Umbilical cord (tissue), 2 donors: Measurements from ENCODE around the gene BICDL1. TPM values are rescaled to one million over a fixed set of nuclear protein-coding genes. Genes with fewer than 3 reads are reported as not detected.

ENCODE experiments used
- DNase-seq: peaks from one replicate; pipeline ENCODE4 v3.0.0-alpha.2; 2015; ENCODE audit warnings: low spot score
- total RNA-seq: library from RNA; depleted of rRNA; stranded (reverse); fragments of >200 nt; gene quantifications from one replicate; pipeline ENCODE4 v1.2.3, GENCODE V29; 2014; ENCODE audit warnings: low replicate concordance; ENCODE audit not compliant: insufficient read depth

BICDL1 gene
- total RNA-seq, 1 donor from 2014 or later, result 0.96 TPM

GRCh38 chr12:120098756-120099470 lies 109.9 kb downstream of the BICDL1 start:
- DNase-seq, result no peak

GRCh38 chr12:120099738-120100137 lies 110.7 kb downstream of the BICDL1 start:
- DNase-seq, result no peak

GRCh38 chr12:120100630-120101029 lies 111.6 kb downstream of the BICDL1 start:
- DNase-seq, result peak; percentile 62

- no peak for DNase-seq
Observed at GRCh38 chr12:120101182-120101581, 112.1 kb downstream of the BICDL1 start.

GRCh38 chr12:120101617-120102016 lies 112.6 kb downstream of the BICDL1 start:
- no peak for DNase-seq

- DNase-seq, result no peak
Observed at GRCh38 chr12:120102189-120103043, 113.4 kb downstream of the BICDL1 start.

GRCh38 chr12:120103044-120103338 lies 114.0 kb downstream of the BICDL1 start:
- no peak for DNase-seq

GRCh38 chr12:120103371-120103770 lies 114.3 kb downstream of the BICDL1 start:
- DNase-seq, result no peak

GRCh38 chr12:120106151-120106550 lies 117.1 kb downstream of the BICDL1 start:
- DNase-seq, result no peak

GRCh38 chr12:120109570-120110267 lies 120.7 kb downstream of the BICDL1 start:
- no peak for DNase-seq

GRCh38 chr12:120110550-120111501 lies 121.8 kb downstream of the BICDL1 start:
- DNase-seq, result no peak

- no peak for DNase-seq
Observed at GRCh38 chr12:120115066-120115465, 126.0 kb downstream of the BICDL1 start.

- no peak for DNase-seq
Observed at GRCh38 chr12:120115692-120116440, 126.8 kb downstream of the BICDL1 start.

GRCh38 chr12:120116441-120116791 lies 127.4 kb downstream of the BICDL1 start, which contains the start of gene RAB35:
TSS of gene RAB35 (minus strand) at chr12:120116753. CDS start at chr12:120116650, 103 bp downstream.
- DNase-seq, result no peak

GRCh38 chr12:120116792-120117651 lies 128.0 kb downstream of the BICDL1 start:
- peak; percentile 96 for DNase-seq

- DNase-seq, result no peak
Observed at GRCh38 chr12:120117961-120118320, 128.9 kb downstream of the BICDL1 start.

GRCh38 chr12:120118321-120119061 lies 129.5 kb downstream of the BICDL1 start:
- no peak for DNase-seq

- no peak for DNase-seq
Observed at GRCh38 chr12:120119271-120119973, 130.4 kb downstream of the BICDL1 start.
